ENCODE results near the gene RETREG3. TPM values are rescaled to one million over a fixed set of nuclear protein-coding genes. Genes with fewer than 3 reads are reported as not detected.
A peak's percentile ranks its signal among the peaks of the same experiment; 100 is the strongest.

Gene RETREG3
- total and polyA plus RNA-seq, 2 of the 13 experiments (the other 11 are each of a cell fraction or from before 2014, with no cell fraction given), result 47.0 to 55.8 TPM

DNA sequence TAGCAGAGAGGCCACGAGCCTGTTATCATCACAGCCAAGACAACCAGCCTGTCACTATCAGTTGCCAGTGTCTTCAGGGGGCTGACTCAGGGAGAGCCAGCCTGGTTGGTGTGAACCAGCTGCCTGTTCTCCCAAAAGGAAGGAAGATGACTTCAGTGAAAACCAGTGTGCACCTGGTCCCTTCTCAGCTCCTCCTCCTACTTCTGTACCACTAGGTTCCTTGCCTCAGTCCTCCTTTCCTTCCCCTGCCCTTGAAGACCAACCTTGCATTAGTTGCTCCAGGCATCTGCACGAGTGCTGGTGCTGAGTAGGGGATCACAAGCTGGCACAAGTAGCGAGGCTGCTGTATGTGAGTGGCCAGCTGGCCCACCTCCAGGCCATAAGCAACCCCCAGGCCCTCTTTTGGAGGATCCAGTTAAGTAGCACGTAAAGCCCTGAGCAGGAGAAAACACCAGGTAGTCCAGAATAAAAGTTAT lies 8.8 kb upstream of the RETREG3 start (continued):
- no peak for TF ChIP-seq ZBTB10 (CRISPR knock-in tag; IDR thresholded peaks at IDR 0.05; ENCODE audit: borderline replicate concordance)
- TF ChIP-seq PAF1 (CRISPR knock-in tag; IDR thresholded peaks at IDR 0.05), result no peak; the same call in 1 of the 2 replicates
- peak; percentile 45; the same call in 1 of the 2 replicates for TF ChIP-seq ZBTB38 (CRISPR knock-in tag; IDR thresholded peaks at IDR 0.05)
- TF ChIP-seq ZBTB1 (CRISPR knock-in tag; IDR thresholded peaks at IDR 0.05; ENCODE audit: borderline replicate concordance), result no peak
- no peak for TF ChIP-seq TEAD3 (CRISPR knock-in tag; optimal IDR thresholded peaks at IDR 0.05; ENCODE audit: borderline replicate concordance)
- no peak for TF ChIP-seq CERS6 (CRISPR knock-in tag; IDR thresholded peaks at IDR 0.05)
- no peak for TF ChIP-seq TFAP4 (IDR thresholded peaks at IDR 0.05; ENCODE audit: borderline replicate concordance, low read depth)
- no peak for TF ChIP-seq ZNF670 (CRISPR knock-in tag; IDR thresholded peaks at IDR 0.05; ENCODE audit: borderline replicate concordance)
- no peak for TF ChIP-seq JARID2 (CRISPR knock-in tag; IDR thresholded peaks at IDR 0.05; ENCODE audit: insufficient replicate concordance)
- no peak for TF ChIP-seq CBX5 (CRISPR knock-in tag; IDR thresholded peaks at IDR 0.05; ENCODE audit: borderline replicate concordance)
- TF ChIP-seq TRAFD1 (CRISPR knock-in tag; IDR thresholded peaks at IDR 0.05; ENCODE audit: borderline replicate concordance), result 0 out of 2 replicates have a peak, but pooled peaks have one; percentile 30
- TF ChIP-seq PHF20 (CRISPR knock-in tag; IDR thresholded peaks at IDR 0.05), result no peak
- no peak for TF ChIP-seq ZNF674 (CRISPR knock-in tag; IDR thresholded peaks at IDR 0.05; ENCODE audit: low read depth)
- no peak for TF ChIP-seq GATA4 (IDR thresholded peaks at IDR 0.05; ENCODE audit: borderline replicate concordance, low read depth)
- TF ChIP-seq ZNF879 (CRISPR knock-in tag; IDR thresholded peaks at IDR 0.05), result no peak
- no peak for TF ChIP-seq MXD3 (CRISPR knock-in tag; IDR thresholded peaks at IDR 0.05)
- no peak for TF ChIP-seq SUZ12 (IDR thresholded peaks at IDR 0.05; ENCODE audit: low read depth, low read length)
- TF ChIP-seq PHF21A (CRISPR knock-in tag; IDR thresholded peaks at IDR 0.05), result peak; percentile 8; the same call in 1 of the 2 replicates
- no peak for TF ChIP-seq ZNF841 (CRISPR knock-in tag; IDR thresholded peaks at IDR 0.05; ENCODE audit: borderline replicate concordance)
- TF ChIP-seq MTF1 (CRISPR knock-in tag; IDR thresholded peaks at IDR 0.05), result no peak
- TF ChIP-seq ZC3H13 (CRISPR knock-in tag; IDR thresholded peaks at IDR 0.05), result peak; percentile 65; the same call in 1 of the 2 replicates
- TF ChIP-seq ZNF33B (CRISPR knock-in tag; IDR thresholded peaks at IDR 0.05), result no peak
- TF ChIP-seq, protein P1, sequence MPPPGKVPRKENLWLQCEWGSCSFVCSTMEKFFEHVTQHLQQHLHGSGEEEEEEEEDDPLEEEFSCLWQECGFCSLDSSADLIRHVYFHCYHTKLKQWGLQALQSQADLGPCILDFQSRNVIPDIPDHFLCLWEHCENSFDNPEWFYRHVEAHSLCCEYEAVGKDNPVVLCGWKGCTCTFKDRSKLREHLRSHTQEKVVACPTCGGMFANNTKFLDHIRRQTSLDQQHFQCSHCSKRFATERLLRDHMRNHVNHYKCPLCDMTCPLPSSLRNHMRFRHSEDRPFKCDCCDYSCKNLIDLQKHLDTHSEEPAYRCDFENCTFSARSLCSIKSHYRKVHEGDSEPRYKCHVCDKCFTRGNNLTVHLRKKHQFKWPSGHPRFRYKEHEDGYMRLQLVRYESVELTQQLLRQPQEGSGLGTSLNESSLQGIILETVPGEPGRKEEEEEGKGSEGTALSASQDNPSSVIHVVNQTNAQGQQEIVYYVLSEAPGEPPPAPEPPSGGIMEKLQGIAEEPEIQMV (CRISPR knock-in tag; IDR thresholded peaks at IDR 0.05; ENCODE audit: low read depth), result no peak

Measured in HepG2 (cell line).